ENCODE data around the gene TP53TG5. TPM values are rescaled to one million over a fixed set of nuclear protein-coding genes. Genes with fewer than 3 reads are reported as not detected.

The TP53TG5 gene
- total RNA-seq, 1 donor: not detected

DNA sequence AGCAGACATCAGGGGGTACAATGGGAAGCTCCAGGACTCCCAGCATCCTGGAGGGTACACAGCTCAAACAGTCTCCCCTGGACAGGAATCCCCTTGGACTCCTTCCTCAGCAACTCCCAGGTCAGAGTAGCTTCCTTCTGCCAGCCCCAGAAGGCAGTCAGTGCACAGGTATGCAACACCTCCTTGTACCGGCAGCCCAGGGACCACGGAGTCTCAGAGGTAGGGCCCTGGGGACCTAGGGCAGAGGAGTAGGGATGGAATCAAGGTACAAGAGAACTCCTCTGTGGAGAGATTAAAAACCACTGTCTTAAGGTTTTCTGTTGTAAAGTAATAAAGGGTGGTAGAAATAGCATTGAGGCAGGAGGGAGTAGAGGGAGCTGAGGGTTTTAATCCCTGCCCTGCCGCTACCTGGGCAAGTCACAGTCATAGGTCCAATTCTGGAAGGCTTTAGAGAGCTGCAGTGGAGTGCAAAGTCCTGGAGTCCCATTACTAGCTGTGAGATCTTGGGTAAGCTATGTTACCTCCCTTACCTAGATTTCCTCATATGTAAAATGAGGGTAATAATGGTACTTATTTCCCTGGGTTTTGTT lies 7.5 kb downstream of the TP53TG5 start:
- TF ChIP-seq, protein P1, sequence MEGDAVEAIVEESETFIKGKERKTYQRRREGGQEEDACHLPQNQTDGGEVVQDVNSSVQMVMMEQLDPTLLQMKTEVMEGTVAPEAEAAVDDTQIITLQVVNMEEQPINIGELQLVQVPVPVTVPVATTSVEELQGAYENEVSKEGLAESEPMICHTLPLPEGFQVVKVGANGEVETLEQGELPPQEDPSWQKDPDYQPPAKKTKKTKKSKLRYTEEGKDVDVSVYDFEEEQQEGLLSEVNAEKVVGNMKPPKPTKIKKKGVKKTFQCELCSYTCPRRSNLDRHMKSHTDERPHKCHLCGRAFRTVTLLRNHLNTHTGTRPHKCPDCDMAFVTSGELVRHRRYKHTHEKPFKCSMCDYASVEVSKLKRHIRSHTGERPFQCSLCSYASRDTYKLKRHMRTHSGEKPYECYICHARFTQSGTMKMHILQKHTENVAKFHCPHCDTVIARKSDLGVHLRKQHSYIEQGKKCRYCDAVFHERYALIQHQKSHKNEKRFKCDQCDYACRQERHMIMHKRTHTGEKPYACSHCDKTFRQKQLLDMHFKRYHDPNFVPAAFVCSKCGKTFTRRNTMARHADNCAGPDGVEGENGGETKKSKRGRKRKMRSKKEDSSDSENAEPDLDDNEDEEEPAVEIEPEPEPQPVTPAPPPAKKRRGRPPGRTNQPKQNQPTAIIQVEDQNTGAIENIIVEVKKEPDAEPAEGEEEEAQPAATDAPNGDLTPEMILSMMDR (IDR thresholded peaks at IDR 0.05; ENCODE audit: extremely low read depth, low read depth, low read length): no peak
- H3K4me2 ChIP-seq (ENCODE audit: insufficient read depth, low read length): no peak overlapping the region
- peak; percentile 26 for DNase-seq (ENCODE audit: insufficient read length, low spot score, missing footprints)
- no peak overlapping the region for H3K4me3 ChIP-seq (ENCODE audit: insufficient read depth, low read length)
- peaks cover 5% of the 10 kb centered on the region for H3K79me2 ChIP-seq (ENCODE audit: insufficient read depth, low read length)
- H4K20me1 ChIP-seq (ENCODE audit: insufficient read depth, low read length): no peaks in the 10 kb centered on the region
- no peak overlapping the region for H3K27ac ChIP-seq (ENCODE audit: low read depth, low read length)
- no peak overlapping the region for H2AFZ ChIP-seq (ENCODE audit: low read length)
- H3K4me1 ChIP-seq (ENCODE audit: insufficient read depth, low read length): peaks cover 10% of the 10 kb centered on the region
- no peaks in the 10 kb centered on the region for H3K9me3 ChIP-seq (ENCODE audit: low read depth, low read length)
- peaks cover 23% of the 10 kb centered on the region for H3K36me3 ChIP-seq (ENCODE audit: insufficient read depth, low read length)
- no peaks in the 10 kb centered on the region for H3K27me3 ChIP-seq (ENCODE audit: insufficient read depth, low read length)

DNA sequence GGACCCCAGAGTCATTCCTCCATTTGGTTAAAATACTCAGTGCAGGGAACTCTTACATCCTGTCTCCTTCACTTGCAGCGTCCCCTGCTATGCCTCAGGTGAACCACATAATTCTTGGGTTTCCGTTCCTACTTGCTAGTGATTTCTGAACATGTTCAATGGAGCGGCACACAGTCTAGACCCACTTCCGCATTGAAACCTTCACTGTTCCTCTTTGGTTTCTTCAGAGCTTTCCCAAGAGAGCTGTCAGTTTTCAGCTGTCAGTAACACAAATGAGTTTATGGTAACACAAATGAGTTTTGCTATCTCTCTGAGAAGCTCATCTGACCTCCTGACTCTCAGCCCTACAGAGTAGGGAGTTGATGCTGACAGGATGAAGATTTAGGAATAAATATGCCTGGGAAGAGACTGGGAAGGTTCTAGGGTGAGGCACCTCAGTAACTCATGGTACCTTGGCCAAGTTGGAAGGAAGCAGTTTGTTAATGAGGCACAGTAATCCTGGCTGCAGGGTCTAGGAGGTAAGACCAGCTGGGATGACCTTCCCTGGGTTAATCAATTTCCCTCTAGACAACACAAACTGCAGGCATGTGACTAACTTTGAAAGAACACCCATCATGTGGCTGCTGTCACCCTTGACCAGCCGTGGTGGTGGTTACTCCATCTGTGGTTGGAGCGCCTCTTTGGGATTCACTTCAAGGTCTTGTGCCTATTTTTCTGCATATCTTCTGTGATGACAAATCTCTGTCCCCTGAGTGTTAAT lies 9.7 kb downstream of the TP53TG5 start:
- peaks cover 23% of the 10 kb centered on the region for H3K36me3 ChIP-seq (ENCODE audit: insufficient read depth, low read length)
- peaks cover 13% of the 10 kb centered on the region for H3K4me1 ChIP-seq (ENCODE audit: insufficient read depth, low read length)
- DNase-seq (ENCODE audit: insufficient read length, low spot score, missing footprints): peak; percentile 61
- H3K79me2 ChIP-seq (ENCODE audit: insufficient read depth, low read length): peaks cover 23% of the 10 kb centered on the region
- H4K20me1 ChIP-seq (ENCODE audit: insufficient read depth, low read length): peaks cover 5% of the 10 kb centered on the region
- no peaks in the 10 kb centered on the region for H3K9me3 ChIP-seq (ENCODE audit: low read depth, low read length)
- TF ChIP-seq, protein P1 (IDR thresholded peaks at IDR 0.05; ENCODE audit: extremely low read depth, low read depth, low read length): no peak
- no peak overlapping the region for H3K27ac ChIP-seq (ENCODE audit: low read depth, low read length)
- no peak overlapping the region for H2AFZ ChIP-seq (ENCODE audit: low read length)
- no peak overlapping the region for H3K4me3 ChIP-seq (ENCODE audit: insufficient read depth, low read length)
- no peaks in the 10 kb centered on the region for H3K27me3 ChIP-seq (ENCODE audit: insufficient read depth, low read length)
- H3K4me2 ChIP-seq (ENCODE audit: insufficient read depth, low read length): no peak overlapping the region

DNA sequence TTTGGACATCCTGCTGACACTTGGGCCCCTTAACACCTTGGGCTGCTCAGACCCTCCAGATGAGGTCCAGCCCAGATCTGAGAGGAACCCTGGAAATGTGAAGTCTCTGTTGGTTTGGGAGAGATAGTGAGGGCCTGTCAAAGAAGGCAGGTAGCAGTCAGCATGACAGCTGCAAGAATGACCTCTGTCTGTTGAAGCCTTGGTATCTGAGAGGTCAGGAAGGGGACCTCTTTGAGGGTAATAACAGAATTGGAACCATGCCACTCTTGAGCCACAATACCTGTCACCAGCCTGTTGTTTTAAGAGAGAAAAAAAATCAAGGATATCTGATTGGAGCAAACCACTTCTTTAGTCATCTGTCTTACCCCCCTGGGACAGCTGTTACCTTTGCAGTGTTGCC lies 11.0 kb downstream of the TP53TG5 start:
- Histone ChIP-seq H4K20me1 (ENCODE audit: insufficient read depth, low read length) (peaks cover 5% of the 10 kb centered on the region), H3K4me1 (ENCODE audit: insufficient read depth, low read length) (peaks cover 10% of the 10 kb centered on the region), H3K4me2 (ENCODE audit: insufficient read depth, low read length) (no peak overlapping the region), H2AFZ (ENCODE audit: low read length) (no peak overlapping the region), H3K36me3 (ENCODE audit: insufficient read depth, low read length) (peaks cover 23% of the 10 kb centered on the region), H3K27ac (ENCODE audit: low read depth, low read length) (no peak overlapping the region), H3K9me3 (ENCODE audit: low read depth, low read length) (no peaks in the 10 kb centered on the region), H3K27me3 (ENCODE audit: insufficient read depth, low read length) (no peaks in the 10 kb centered on the region), H3K79me2 (ENCODE audit: insufficient read depth, low read length) (peaks cover 25% of the 10 kb centered on the region), H3K4me3 (ENCODE audit: insufficient read depth, low read length) (no peak overlapping the region)
- TF ChIP-seq, protein P1 (IDR thresholded peaks at IDR 0.05; ENCODE audit: extremely low read depth, low read depth, low read length): no peak
- DNase-seq (ENCODE audit: insufficient read length, low spot score, missing footprints): no peak

DNA sequence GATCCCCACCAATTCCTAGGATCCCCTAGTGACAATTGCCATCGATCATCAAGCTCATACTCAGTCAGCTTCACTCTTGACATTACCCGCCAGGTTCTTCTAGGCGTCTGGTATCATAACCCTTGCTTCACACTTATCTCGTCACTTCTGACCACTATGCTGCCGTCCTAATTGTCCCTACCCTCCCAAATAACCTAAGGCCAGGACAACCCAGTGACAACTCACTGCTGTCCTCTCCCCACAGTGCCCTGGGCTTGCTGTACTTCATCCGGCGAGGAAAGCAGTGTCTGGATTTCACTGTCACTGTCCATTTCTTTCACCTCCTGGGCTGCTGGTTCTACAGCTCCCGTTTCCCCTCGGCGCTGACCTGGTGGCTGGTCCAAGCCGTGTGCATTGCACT lies 11.5 kb downstream of the TP53TG5 start:
- Histone ChIP-seq H3K4me3 (ENCODE audit: insufficient read depth, low read length) (no peak overlapping the region), H2AFZ (ENCODE audit: low read length) (no peak overlapping the region), H3K4me2 (ENCODE audit: insufficient read depth, low read length) (no peak overlapping the region), H3K27ac (ENCODE audit: low read depth, low read length) (no peak overlapping the region), H3K79me2 (ENCODE audit: insufficient read depth, low read length) (peaks cover 25% of the 10 kb centered on the region), H4K20me1 (ENCODE audit: insufficient read depth, low read length) (peaks cover 5% of the 10 kb centered on the region), H3K27me3 (ENCODE audit: insufficient read depth, low read length) (no peaks in the 10 kb centered on the region), H3K36me3 (ENCODE audit: insufficient read depth, low read length) (peaks cover 23% of the 10 kb centered on the region), H3K9me3 (ENCODE audit: low read depth, low read length) (no peaks in the 10 kb centered on the region), H3K4me1 (ENCODE audit: insufficient read depth, low read length) (peaks cover 10% of the 10 kb centered on the region)
- DNase-seq (ENCODE audit: insufficient read length, low spot score, missing footprints): peak; percentile 38
- TF ChIP-seq, protein P1 (IDR thresholded peaks at IDR 0.05; ENCODE audit: extremely low read depth, low read depth, low read length): no peak
